DMS 273 (cell line): ENCODE data around the gene STK32B.
"Not testable (repeated sequence)": the region's sequence is repeated elsewhere in the genome, so short reads cannot be mapped to it uniquely, and the experiment has no call there.

Source experiments
- DNase-seq: peaks from one replicate; lab custom pipeline; 2025; ENCODE audit not compliant: unreplicated experiment; lab: John Stamatoyannopoulos, UW

The STK32B gene

GRCh38 chr4:5066968-5067367 is 15.7 kb downstream of the STK32B start:
- DNase-seq = not testable (repeated sequence)

GRCh38 chr4:5067908-5068307 is 16.6 kb downstream of the STK32B start:
- DNase-seq = no peak

GRCh38 chr4:5069901-5070300 is 18.6 kb downstream of the STK32B start:
- DNase-seq = peak; percentile 18

GRCh38 chr4:5072948-5073347 is 21.7 kb downstream of the STK32B start:
- no peak for DNase-seq

GRCh38 chr4:5078009-5078408 is 26.7 kb downstream of the STK32B start:
- no peak for DNase-seq

- no peak for DNase-seq
Measured at GRCh38 chr4:5079581-5079980, 28.3 kb downstream of the STK32B start.

- no peak for DNase-seq
Measured at GRCh38 chr4:5081441-5081999, 30.2 kb downstream of the STK32B start.

GRCh38 chr4:5082376-5082775 is 31.1 kb downstream of the STK32B start:
- no peak for DNase-seq

GRCh38 chr4:5084911-5085475 is 33.7 kb downstream of the STK32B start:
- no peak for DNase-seq

- DNase-seq = no peak
Measured at GRCh38 chr4:5086535-5086934, 35.3 kb downstream of the STK32B start.

- peak; percentile 44 for DNase-seq
Measured at GRCh38 chr4:5096261-5096660, 45.0 kb downstream of the STK32B start.

GRCh38 chr4:5098176-5098575 is 46.9 kb downstream of the STK32B start:
- DNase-seq = peak; percentile 3

- no peak for DNase-seq
Measured at GRCh38 chr4:5100336-5100735, 49.1 kb downstream of the STK32B start.

GRCh38 chr4:5100986-5101385 is 49.7 kb downstream of the STK32B start:
- DNase-seq = no peak

- DNase-seq = no peak
Measured at GRCh38 chr4:5101571-5101970, 50.3 kb downstream of the STK32B start.

- DNase-seq = peak; percentile 54
Measured at GRCh38 chr4:5110901-5111300, 59.6 kb downstream of the STK32B start.

GRCh38 chr4:5112333-5113095 is 61.2 kb downstream of the STK32B start:
- no peak for DNase-seq

- no peak for DNase-seq
Measured at GRCh38 chr4:5114950-5115349, 63.7 kb downstream of the STK32B start.

GRCh38 chr4:5118091-5118786 is 67.0 kb downstream of the STK32B start:
- DNase-seq = no peak

GRCh38 chr4:5118994-5119835 is 67.9 kb downstream of the STK32B start:
- DNase-seq = peak; percentile 66

GRCh38 chr4:5120067-5120466 is 68.8 kb downstream of the STK32B start:
- DNase-seq = no peak
